Measurements from ENCODE around the gene BLNK.

DNA sequence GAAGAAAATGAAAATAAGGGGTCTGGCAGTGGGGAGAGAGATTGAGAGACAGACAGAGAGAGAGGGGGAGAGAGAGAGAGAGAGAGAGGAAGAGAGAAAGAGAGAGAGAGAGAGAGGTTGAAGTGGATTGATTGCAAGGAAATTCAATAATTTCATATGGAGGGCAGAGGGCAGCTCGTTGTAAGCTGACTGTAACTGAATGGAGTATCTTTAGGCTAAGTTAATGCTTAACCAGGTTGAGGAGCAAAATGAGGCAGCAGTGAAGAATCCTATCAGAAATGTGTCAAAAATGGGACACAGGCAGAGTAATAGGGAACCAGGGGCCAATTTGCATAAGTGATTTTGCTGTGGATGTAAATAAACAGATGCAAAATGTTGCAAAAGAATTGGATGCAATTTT is 21.0 kb downstream of the BLNK start:
- TF ChIP-seq, protein P1, sequence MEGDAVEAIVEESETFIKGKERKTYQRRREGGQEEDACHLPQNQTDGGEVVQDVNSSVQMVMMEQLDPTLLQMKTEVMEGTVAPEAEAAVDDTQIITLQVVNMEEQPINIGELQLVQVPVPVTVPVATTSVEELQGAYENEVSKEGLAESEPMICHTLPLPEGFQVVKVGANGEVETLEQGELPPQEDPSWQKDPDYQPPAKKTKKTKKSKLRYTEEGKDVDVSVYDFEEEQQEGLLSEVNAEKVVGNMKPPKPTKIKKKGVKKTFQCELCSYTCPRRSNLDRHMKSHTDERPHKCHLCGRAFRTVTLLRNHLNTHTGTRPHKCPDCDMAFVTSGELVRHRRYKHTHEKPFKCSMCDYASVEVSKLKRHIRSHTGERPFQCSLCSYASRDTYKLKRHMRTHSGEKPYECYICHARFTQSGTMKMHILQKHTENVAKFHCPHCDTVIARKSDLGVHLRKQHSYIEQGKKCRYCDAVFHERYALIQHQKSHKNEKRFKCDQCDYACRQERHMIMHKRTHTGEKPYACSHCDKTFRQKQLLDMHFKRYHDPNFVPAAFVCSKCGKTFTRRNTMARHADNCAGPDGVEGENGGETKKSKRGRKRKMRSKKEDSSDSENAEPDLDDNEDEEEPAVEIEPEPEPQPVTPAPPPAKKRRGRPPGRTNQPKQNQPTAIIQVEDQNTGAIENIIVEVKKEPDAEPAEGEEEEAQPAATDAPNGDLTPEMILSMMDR (IDR thresholded peaks at IDR 0.05): no peak
- TF ChIP-seq EP300 (IDR thresholded peaks at IDR 0.05) (no peak), POLR2A (IDR thresholded peaks at IDR 0.05) (no peak)
